ENCODE results near the gene WDPCP. TPM values are rescaled to one million over a fixed set of nuclear protein-coding genes. Genes with fewer than 3 reads are reported as not detected.

WDPCP gene
- total and polyA plus RNA-seq, 2 of the 8 experiments (the other 6 are each of a cell fraction or from before 2014, with no cell fraction given): 9.3 to 25.8 TPM

GRCh38 chr2:63463142-63463541 lies 125.1 kb downstream of the WDPCP start:
- no peak overlapping the region for H2BK15ac ChIP-seq (ENCODE audit: low read length)
- no peak overlapping the region for H3K4ac ChIP-seq (replicated peaks; ENCODE audit: insufficient read length, low read depth, low read length)
- no peaks in the 10 kb centered on the region for H3K23me2 ChIP-seq (ENCODE audit: low read depth, low read length)
- TF ChIP-seq RAD21 (IDR thresholded peaks at IDR 0.05 in 1 of 2, conservative IDR thresholded peaks at IDR 0.05 in 1 of 2; ENCODE audit: low read depth in 2 of 2, low read length in 2 of 2): no peak
- no peak overlapping the region for H2BK12ac ChIP-seq (ENCODE audit: low read depth, low read length)
- H3K4me1 ChIP-seq (replicated peaks in 1 of 4; ENCODE audit: control insufficient read depth in 3 of 4, insufficient read depth in 4 of 4, low read length in 3 of 4): no peaks in the 10 kb centered on the region
- no peak overlapping the region for H3K18ac ChIP-seq (ENCODE audit: extremely low read depth, low read length)
- H4K5ac ChIP-seq (ENCODE audit: insufficient read length, low read depth, low read length): no peak overlapping the region
- H3K56ac ChIP-seq (replicated peaks; ENCODE audit: insufficient read length, low read depth, low read length): no peak overlapping the region
- no peak overlapping the region for H4K8ac ChIP-seq (ENCODE audit: extremely low read depth, insufficient read depth, low read length)
- H2BK120ac ChIP-seq (replicated peaks; ENCODE audit: low read depth, low read length): no peak overlapping the region
- no peaks in the 10 kb centered on the region for H3K9me3 ChIP-seq (ENCODE audit: insufficient read depth in 2 of 2, low read depth in 1 of 2, low read length in 1 of 2)
- H4K91ac ChIP-seq (replicated peaks; ENCODE audit: insufficient read length, low read length): no peak overlapping the region
- H2BK5ac ChIP-seq (ENCODE audit: low read depth, low read length): no peak overlapping the region
- no peaks in the 10 kb centered on the region for H4K20me1 ChIP-seq (replicated peaks in 1 of 2; ENCODE audit: control insufficient read depth in 1 of 2, insufficient read depth in 2 of 2, low read length in 2 of 2)
- no peaks in the 10 kb centered on the region for H3K79me2 ChIP-seq (ENCODE audit: control insufficient read depth in 1 of 2, insufficient read depth in 2 of 2, low read length in 2 of 2)
- ChIA-PET CTCF (ENCODE audit: partially characterized antibody) (no interaction called here), POLR2A (ENCODE audit: partially characterized antibody) (no interaction called here)
- H3K23ac ChIP-seq (ENCODE audit: insufficient read length): no peak overlapping the region
- no peak overlapping the region for H3K27ac ChIP-seq (ENCODE audit: low read depth, low read length)
- no peaks in the 10 kb centered on the region for H3K27me3 ChIP-seq (replicated peaks in 1 of 4; ENCODE audit: control insufficient read depth in 3 of 4, extremely low read depth in 1 of 4, insufficient read depth in 3 of 4, low read length in 3 of 4)
- H3K4me2 ChIP-seq (ENCODE audit: insufficient read depth in 1 of 2, low read depth in 2 of 2, low read length in 2 of 2): no peak overlapping the region
- no peak overlapping the region for H2AFZ ChIP-seq (ENCODE audit: low read length)
- no peak overlapping the region for H3K14ac ChIP-seq (ENCODE audit: insufficient read length)
- H3K79me1 ChIP-seq (ENCODE audit: low read depth, low read length): no peaks in the 10 kb centered on the region
- peaks cover 0 to 25% (median 1%) of the 10 kb centered on the region in 4 experiments; a peak in 2 of 8 replicates for H3K36me3 ChIP-seq (ENCODE audit: control insufficient read depth in 2 of 4, insufficient read depth in 4 of 4, low read length in 3 of 4)
- no peak for FAIRE-seq
- H2AK5ac ChIP-seq (ENCODE audit: low read depth, low read length): no peak overlapping the region
- H3K4me3 ChIP-seq (ENCODE audit: extremely low read depth in 1 of 4, insufficient read depth in 2 of 4, low read depth in 3 of 4, low read length in 4 of 4): no peak overlapping the region
- DNase-seq (ENCODE audit: low read depth in 1 of 2, low spot score in 2 of 2): no peak
- no peak overlapping the region for H2BK20ac ChIP-seq (ENCODE audit: low read length)
- H3K9ac ChIP-seq (replicated peaks in 1 of 4; ENCODE audit: extremely low read depth in 1 of 4, low read depth in 3 of 4, low read length in 3 of 4): no peak overlapping the region
